Liver (tissue), 9 donors: Measurements from ENCODE around the gene TMEM107. TPM values are rescaled to one million over a fixed set of nuclear protein-coding genes. Genes with fewer than 3 reads are reported as not detected.

Experiments used
- DNase-seq: peaks from one replicate; pipeline ENCODE4 v3.0.0-alpha.2; 2017; ENCODE audit warnings: low spot score
- H3K27ac ChIP-seq, 2 donors: one replicate each; pipeline ENCODE4 v1.7.0; 2013; ENCODE audit warnings: inconsistent platforms in 2 of 2, low read length in 2 of 2, control low read depth in 1 of 2, low read depth in 1 of 2, mild to moderate bottlenecking in 1 of 2
- H3K27me3 ChIP-seq, 4 donors: one replicate each; pipeline versions ENCODE4 v1.6.1 to v1.7.0; 2013; ENCODE audit warnings: low read length in 3 of 4, inconsistent platforms in 1 of 4, mild to moderate bottlenecking in 1 of 4, moderate library complexity in 1 of 4; ENCODE audit not compliant: control insufficient read depth in 4 of 4, insufficient read depth in 4 of 4
- H3K36me3 ChIP-seq, 4 donors: one replicate each; pipeline versions ENCODE4 v1.6.1 to v1.7.0; 2013; ENCODE audit warnings: low read length in 3 of 4, mild to moderate bottlenecking in 3 of 4, low read depth in 1 of 4, moderate library complexity in 1 of 4; ENCODE audit not compliant: control insufficient read depth in 4 of 4, insufficient read depth in 3 of 4
- H3K4me1 ChIP-seq, 4 donors: one replicate each; pipeline versions ENCODE4 v1.6.1 to v1.7.0; 2013; ENCODE audit warnings: low read length in 3 of 4, mild to moderate bottlenecking in 3 of 4, moderate library complexity in 1 of 4; ENCODE audit not compliant: control insufficient read depth in 4 of 4, insufficient read depth in 4 of 4
- H3K4me3 ChIP-seq, 3 donors: one replicate each; pipeline versions ENCODE4 v1.6.1 to v1.7.0; 2013; ENCODE audit warnings: low read length in 3 of 3, control low read depth in 1 of 3, low read depth in 1 of 3, mild to moderate bottlenecking in 1 of 3
- H3K9ac ChIP-seq, 2 donors: one replicate each; pipeline ENCODE4 v1.7.0; 2013; ENCODE audit warnings: low read length in 2 of 2, mild to moderate bottlenecking in 2 of 2, moderate library complexity in 2 of 2, control low read depth in 1 of 2, low read depth in 1 of 2
- H3K9me3 ChIP-seq, 4 donors: one replicate each; pipeline versions ENCODE4 v1.6.1 to v1.7.0; 2013; ENCODE audit warnings: low read length in 3 of 4; ENCODE audit not compliant: control insufficient read depth in 4 of 4
- ATF3 ChIP-seq: IDR thresholded peaks from 2 replicates; pipeline ENCODE4 v1.6.1; 2016; ENCODE audit warnings: antibody characterized with exemption
- CTCF ChIP-seq: fragments of 150-350 bp; IDR thresholded peaks from 2 replicates; pipeline ENCODE4 v1.5.1; 2017; ENCODE audit warnings: improper control_type of control experiment, low read depth, low read length; ENCODE audit not compliant: missing input control
- EGR1 ChIP-seq, 2 donors: IDR thresholded peaks; 2 replicates each; pipeline ENCODE4 v1.6.1; 2016 to 2018; ENCODE audit warnings: antibody characterized with exemption in 2 of 2, low read depth in 2 of 2
- FOXA1 ChIP-seq: IDR thresholded peaks from 2 replicates; pipeline ENCODE4 v1.6.1; 2016; ENCODE audit warnings: antibody characterized with exemption
- FOXA2 ChIP-seq: IDR thresholded peaks from 2 replicates; pipeline ENCODE4 v1.6.1; 2016; ENCODE audit warnings: antibody characterized with exemption
- GABPA ChIP-seq, 2 donors: IDR thresholded peaks in 1 of 2; conservative IDR thresholded peaks in 1 of 2; 2 replicates each; pipeline ENCODE4 v1.6.1; 2016; ENCODE audit warnings: antibody characterized with exemption in 2 of 2, mild to moderate bottlenecking in 1 of 2, moderate library complexity in 1 of 2
- HNF4A ChIP-seq, 2 donors: conservative IDR thresholded peaks; 2 replicates each; pipeline ENCODE4 v1.6.1; 2016; ENCODE audit warnings: antibody characterized with exemption in 2 of 2, mild to moderate bottlenecking in 2 of 2
- HNF4G ChIP-seq: IDR thresholded peaks from 2 replicates; pipeline ENCODE4 v1.6.1; 2016; ENCODE audit warnings: antibody characterized with exemption
- JUND ChIP-seq, 2 donors: IDR thresholded peaks; 2 replicates each; pipeline ENCODE4 v1.6.1; 2016; ENCODE audit warnings: antibody characterized with exemption in 2 of 2
- NR2F2 ChIP-seq: IDR thresholded peaks from 2 replicates; pipeline ENCODE4 v1.6.1; 2016; ENCODE audit warnings: antibody characterized with exemption
- RAD21 ChIP-seq, 2 donors: IDR thresholded peaks; 2 replicates each; pipeline ENCODE4 v1.6.1; 2016; ENCODE audit warnings: antibody characterized with exemption in 2 of 2, mild to moderate bottlenecking in 2 of 2
- RXRA ChIP-seq, 2 donors: IDR thresholded peaks; 2 replicates each; pipeline ENCODE4 v1.6.1; 2017 to 2018; ENCODE audit warnings: antibody characterized with exemption in 2 of 2, mild to moderate bottlenecking in 1 of 2
- SP1 ChIP-seq: IDR thresholded peaks from 2 replicates; pipeline ENCODE4 v1.6.1; 2018; ENCODE audit warnings: antibody characterized with exemption, mild to moderate bottlenecking
- TAF1 ChIP-seq: conservative IDR thresholded peaks from 2 replicates; pipeline ENCODE4 v1.6.1; 2016; ENCODE audit warnings: antibody characterized with exemption, mild to moderate bottlenecking
- YY1 ChIP-seq: IDR thresholded peaks from 2 replicates; pipeline ENCODE4 v1.6.1; 2016; ENCODE audit warnings: antibody characterized with exemption, mild to moderate bottlenecking
- ZBTB33 ChIP-seq: IDR thresholded peaks from 2 replicates; pipeline ENCODE4 v1.6.1; 2016; ENCODE audit warnings: antibody characterized with exemption
- WGBS: extraction: QIAGEN DNeasy Blood & Tissue Kit; methylation state at CpG from one replicate; pipeline ENCODE4 v1.1.7; 2013; 5-methylcytosine and 5-hydroxymethylcytosine counted together
- polyA plus RNA-seq, 2 donors: library from polyadenylated mRNA; stranded (reverse) in 1 of 2; unstranded in 1 of 2; fragments of 200-250 nt in 1 of 2; fragments of >200 nt in 1 of 2; fragmentation: Nextera tagmentation in 1 of 2; extraction: Ambion mirVana in 1 of 2; gene quantifications; one replicate each; pipeline versions ENCODE4 v1.2.1 to v1.2.3, GENCODE V29; 2013 to 2015
- total RNA-seq, 2 donors: library from RNA; depleted of rRNA; stranded (reverse); fragments of >200 nt; gene quantifications; one replicate each; pipeline ENCODE4 v1.2.3, GENCODE V29; 2014
- TF ChIP-seq, protein P1 (sequence below): IDR thresholded peaks from 2 replicates; pipeline ENCODE4 v1.6.1; 2016; ENCODE audit warnings: antibody characterized with exemption
- TF ChIP-seq, protein P2 (sequence below): IDR thresholded peaks from 2 replicates; pipeline ENCODE4 v1.6.1; 2016; ENCODE audit warnings: antibody characterized with exemption, mild to moderate bottlenecking
- donor health status: healthy.
- donor health status: healthy.
- donor health status: healthy.
- donor health status: healthy.
- donor health status: healthy.

TMEM107 gene
- total and polyA plus RNA-seq, 4 donors, result 3.0 to 8.4 (median 4.2) TPM

- Histone ChIP-seq H3K9me3 (no peaks in the 10 kb centered on the region), H3K27ac (no peak overlapping the region), H3K9ac (no peak overlapping the region), H3K27me3 (no peaks in the 10 kb centered on the region), H3K4me1 (peaks cover 11 to 59% (median 43%) of the 10 kb centered on the region in 4 donors), H3K36me3 (peaks cover 2 to 10% (median 6%) of the 10 kb centered on the region in 4 donors), H3K4me3 (no peak overlapping the region)
- WGBS, result 80% methylated on average over 4 of the region's 4 CpGs
- TF ChIP-seq YY1 (no peak), SP1 (no peak), FOXA2 (no peak), TAF1 (no peak), ZBTB33 (no peak), HNF4A (conservative IDR thresholded peaks at IDR 0.05) (no peak), CTCF (no peak), FOXA1 (no peak), JUND (IDR thresholded peaks at IDR 0.05) (no peak), RAD21 (IDR thresholded peaks at IDR 0.05) (no peak), HNF4G (no peak), RXRA (IDR thresholded peaks at IDR 0.05) (no peak)
- TF ChIP-seq, protein P1, sequence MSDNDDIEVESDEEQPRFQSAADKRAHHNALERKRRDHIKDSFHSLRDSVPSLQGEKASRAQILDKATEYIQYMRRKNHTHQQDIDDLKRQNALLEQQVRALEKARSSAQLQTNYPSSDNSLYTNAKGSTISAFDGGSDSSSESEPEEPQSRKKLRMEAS, result no peak
- TF ChIP-seq, protein P2, sequence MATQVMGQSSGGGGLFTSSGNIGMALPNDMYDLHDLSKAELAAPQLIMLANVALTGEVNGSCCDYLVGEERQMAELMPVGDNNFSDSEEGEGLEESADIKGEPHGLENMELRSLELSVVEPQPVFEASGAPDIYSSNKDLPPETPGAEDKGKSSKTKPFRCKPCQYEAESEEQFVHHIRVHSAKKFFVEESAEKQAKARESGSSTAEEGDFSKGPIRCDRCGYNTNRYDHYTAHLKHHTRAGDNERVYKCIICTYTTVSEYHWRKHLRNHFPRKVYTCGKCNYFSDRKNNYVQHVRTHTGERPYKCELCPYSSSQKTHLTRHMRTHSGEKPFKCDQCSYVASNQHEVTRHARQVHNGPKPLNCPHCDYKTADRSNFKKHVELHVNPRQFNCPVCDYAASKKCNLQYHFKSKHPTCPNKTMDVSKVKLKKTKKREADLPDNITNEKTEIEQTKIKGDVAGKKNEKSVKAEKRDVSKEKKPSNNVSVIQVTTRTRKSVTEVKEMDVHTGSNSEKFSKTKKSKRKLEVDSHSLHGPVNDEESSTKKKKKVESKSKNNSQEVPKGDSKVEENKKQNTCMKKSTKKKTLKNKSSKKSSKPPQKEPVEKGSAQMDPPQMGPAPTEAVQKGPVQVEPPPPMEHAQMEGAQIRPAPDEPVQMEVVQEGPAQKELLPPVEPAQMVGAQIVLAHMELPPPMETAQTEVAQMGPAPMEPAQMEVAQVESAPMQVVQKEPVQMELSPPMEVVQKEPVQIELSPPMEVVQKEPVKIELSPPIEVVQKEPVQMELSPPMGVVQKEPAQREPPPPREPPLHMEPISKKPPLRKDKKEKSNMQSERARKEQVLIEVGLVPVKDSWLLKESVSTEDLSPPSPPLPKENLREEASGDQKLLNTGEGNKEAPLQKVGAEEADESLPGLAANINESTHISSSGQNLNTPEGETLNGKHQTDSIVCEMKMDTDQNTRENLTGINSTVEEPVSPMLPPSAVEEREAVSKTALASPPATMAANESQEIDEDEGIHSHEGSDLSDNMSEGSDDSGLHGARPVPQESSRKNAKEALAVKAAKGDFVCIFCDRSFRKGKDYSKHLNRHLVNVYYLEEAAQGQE, result no peak
- DNase-seq, result no peak
Measured at GRCh38 chr17:8159459-8160223, 16.5 kb downstream of the TMEM107 start.

- Histone ChIP-seq H3K4me1 (peaks cover 10 to 56% (median 38%) of the 10 kb centered on the region in 4 donors), H3K9me3 (no peaks in the 10 kb centered on the region), H3K27ac (no peak overlapping the region), H3K27me3 (no peaks in the 10 kb centered on the region), H3K9ac (no peak overlapping the region), H3K4me3 (no peak overlapping the region), H3K36me3 (peaks cover 2 to 10% (median 6%) of the 10 kb centered on the region in 4 donors)
- no peak for DNase-seq
- 60% methylated on average over 3 of the region's 3 CpGs for WGBS
- no peak for TF ChIP-seq GABPA (IDR thresholded peaks at IDR 0.05 in 1 of 2, conservative IDR thresholded peaks at IDR 0.05 in 1 of 2)
- TF ChIP-seq SP1, result no peak
- TF ChIP-seq HNF4G, result no peak
- TF ChIP-seq YY1, result no peak
- TF ChIP-seq FOXA1, result no peak
- TF ChIP-seq CTCF, result no peak
- no peak for TF ChIP-seq EGR1 (IDR thresholded peaks at IDR 0.05; ENCODE audit: low read depth in 2 of 2)
- TF ChIP-seq NR2F2, result no peak
- no peak for TF ChIP-seq HNF4A (conservative IDR thresholded peaks at IDR 0.05)
- TF ChIP-seq ATF3, result no peak
- TF ChIP-seq ZBTB33, result no peak
Measured at GRCh38 chr17:8159032-8159400, 17.2 kb downstream of the TMEM107 start.
